Embryonic facial prominence (tissue), 1 donor: Measurements from ENCODE around the gene KANSL1.

Experiments
- DNase-seq: peaks from one replicate; pipeline ENCODE4 v3.0.0-alpha.2; 2016; ENCODE audit errors: extremely low spot score

KANSL1 gene

GRCh38 chr17:46082257-46082656 lies 111.0 kb downstream of the KANSL1 start:
- no peak for DNase-seq

- DNase-seq = no peak
Measured at GRCh38 chr17:46081018-46081320, 112.3 kb downstream of the KANSL1 start.

- DNase-seq = no peak
Measured at GRCh38 chr17:46080118-46081017, 112.9 kb downstream of the KANSL1 start.

- DNase-seq = no peak
Measured at GRCh38 chr17:46078675-46079074, 114.6 kb downstream of the KANSL1 start.

GRCh38 chr17:46074540-46074939 lies 118.7 kb downstream of the KANSL1 start:
- no peak for DNase-seq

- no peak for DNase-seq
Measured at GRCh38 chr17:46072998-46073397, 120.2 kb downstream of the KANSL1 start.

GRCh38 chr17:46071796-46072195 lies 121.4 kb downstream of the KANSL1 start:
- DNase-seq = no peak

GRCh38 chr17:46064460-46064859 lies 128.8 kb downstream of the KANSL1 start:
- no peak for DNase-seq

- no peak for DNase-seq
Measured at GRCh38 chr17:46063241-46063640, 130.0 kb downstream of the KANSL1 start.

GRCh38 chr17:46061435-46061834 lies 131.8 kb downstream of the KANSL1 start:
- no peak for DNase-seq

GRCh38 chr17:46060461-46060860 lies 132.8 kb downstream of the KANSL1 start:
- DNase-seq = no peak

GRCh38 chr17:46059486-46059885 lies 133.7 kb downstream of the KANSL1 start:
- DNase-seq = no peak

GRCh38 chr17:46057366-46057765 lies 135.9 kb downstream of the KANSL1 start:
- DNase-seq = no peak

- no peak for DNase-seq
Measured at GRCh38 chr17:46056800-46057304, 136.4 kb downstream of the KANSL1 start.

- no peak for DNase-seq
Measured at GRCh38 chr17:46053911-46054534, 139.2 kb downstream of the KANSL1 start.

GRCh38 chr17:46049656-46050055 lies 143.6 kb downstream of the KANSL1 start:
- DNase-seq = no peak

GRCh38 chr17:46047856-46048255 lies 145.4 kb downstream of the KANSL1 start:
- no peak for DNase-seq

GRCh38 chr17:46047398-46047797 lies 145.8 kb downstream of the KANSL1 start:
- DNase-seq = no peak

GRCh38 chr17:46046957-46047356 lies 146.3 kb downstream of the KANSL1 start:
- DNase-seq = no peak

GRCh38 chr17:46045639-46046038 lies 147.6 kb downstream of the KANSL1 start:
- no peak for DNase-seq

GRCh38 chr17:46044989-46045388 lies 148.2 kb downstream of the KANSL1 start:
- DNase-seq = no peak

GRCh38 chr17:46044286-46044928 lies 148.8 kb downstream of the KANSL1 start:
- DNase-seq = peak; percentile 67

GRCh38 chr17:46043606-46044005 lies 149.6 kb downstream of the KANSL1 start:
- no peak for DNase-seq
